ENCODE measurements around the gene GOLGA8B. TPM values are rescaled to one million over a fixed set of nuclear protein-coding genes. Genes with fewer than 3 reads are reported as not detected.

Gene GOLGA8B
- total and polyA plus RNA-seq, 2 of the 8 experiments (the other 6 are each of a cell fraction or from before 2014, with no cell fraction given) = 14.1 to 23.3 TPM

GRCh38 chr15:34613997-34614396 is 30.5 kb upstream of the GOLGA8B start:
- Histone ChIP-seq H3K9me3 (ENCODE audit: insufficient read depth in 2 of 2, low read depth in 1 of 2, low read length in 1 of 2) (no peaks in the 10 kb centered on the region), H3K9ac (replicated peaks in 1 of 4; ENCODE audit: extremely low read depth in 1 of 4, low read depth in 3 of 4, low read length in 3 of 4) (no peak overlapping the region), H2AFZ (ENCODE audit: low read length) (no peak overlapping the region), H3K79me1 (ENCODE audit: low read depth, low read length) (no peaks in the 10 kb centered on the region), H3K14ac (ENCODE audit: insufficient read length) (no peak overlapping the region), H3K27me3 (replicated peaks in 1 of 4; ENCODE audit: control insufficient read depth in 3 of 4, extremely low read depth in 1 of 4, insufficient read depth in 3 of 4, low read length in 3 of 4) (no peaks in the 10 kb centered on the region), H3K4me3 (ENCODE audit: extremely low read depth in 1 of 4, insufficient read depth in 2 of 4, low read depth in 3 of 4, low read length in 4 of 4) (no peak overlapping the region), H4K8ac (ENCODE audit: extremely low read depth, insufficient read depth, low read length) (no peak overlapping the region), H2BK20ac (ENCODE audit: low read length) (no peak overlapping the region), H4K20me1 (replicated peaks in 1 of 2; ENCODE audit: control insufficient read depth in 1 of 2, insufficient read depth in 2 of 2, low read length in 2 of 2) (no peaks in the 10 kb centered on the region), H3K23me2 (ENCODE audit: low read depth, low read length) (no peaks in the 10 kb centered on the region), H3K79me2 (ENCODE audit: control insufficient read depth in 1 of 2, insufficient read depth in 2 of 2, low read length in 2 of 2) (no peaks in the 10 kb centered on the region), H2BK12ac (ENCODE audit: low read depth, low read length) (no peak overlapping the region), H3K36me3 (ENCODE audit: control insufficient read depth in 2 of 4, insufficient read depth in 4 of 4, low read length in 3 of 4) (no peaks in the 10 kb centered on the region), H3K23ac (ENCODE audit: insufficient read length) (no peak overlapping the region), H4K5ac (ENCODE audit: insufficient read length, low read depth, low read length) (no peak overlapping the region), H4K91ac (replicated peaks; ENCODE audit: insufficient read length, low read length) (no peak overlapping the region), H3K27ac (ENCODE audit: low read depth, low read length) (no peak overlapping the region), H2BK5ac (ENCODE audit: low read depth, low read length) (no peak overlapping the region), H2BK15ac (ENCODE audit: low read length) (no peak overlapping the region), H3K18ac (ENCODE audit: extremely low read depth, low read length) (no peak overlapping the region), H2BK120ac (replicated peaks; ENCODE audit: low read depth, low read length) (no peak overlapping the region), H3K4ac (replicated peaks; ENCODE audit: insufficient read length, low read depth, low read length) (no peak overlapping the region), H3K56ac (replicated peaks; ENCODE audit: insufficient read length, low read depth, low read length) (no peak overlapping the region), H3K4me1 (replicated peaks in 1 of 4; ENCODE audit: control insufficient read depth in 3 of 4, insufficient read depth in 4 of 4, low read length in 3 of 4) (no peaks in the 10 kb centered on the region), H2AK5ac (ENCODE audit: low read depth, low read length) (no peak overlapping the region), H3K4me2 (ENCODE audit: insufficient read depth in 1 of 2, low read depth in 2 of 2, low read length in 2 of 2) (no peak overlapping the region)
- POLR2A ChIA-PET (ENCODE audit: partially characterized antibody) = no interaction called here
- DNase-seq (ENCODE audit: low read depth in 1 of 2, low spot score in 2 of 2) = no peak
- TF ChIP-seq YY1 (IDR thresholded peaks at IDR 0.05; ENCODE audit: low read depth, low read length) (no peak), EZH2 (IDR thresholded peaks at IDR 0.05; ENCODE audit: low read depth, low read length, severe bottlenecking) (no peak), SUZ12 (IDR thresholded peaks at IDR 0.05; ENCODE audit: low read length) (no peak), USF2 (IDR thresholded peaks at IDR 0.05; ENCODE audit: low read length) (no peak), RXRA (IDR thresholded peaks at IDR 0.05; ENCODE audit: insufficient read depth, low read depth, low read length) (no peak)
- 89% methylated on average over 3 of the region's 3 CpGs; no CpG with 5 or more reads in 1 of the 2 experiments for WGBS, 2 experiments (ENCODE audit: extremely low coverage in 1 of 2, insufficient coverage in 1 of 2, insufficient read length in 1 of 2, insufficient replicate concordance in 2 of 2, low coverage in 1 of 2, low lambda C conversion rate in 2 of 2, missing lambda C conversion rate in 1 of 2)
- FAIRE-seq = no peak
- CTCF ChIA-PET (ENCODE audit: partially characterized antibody) = interaction anchor here (0.8 kb wide), 1 partner anchor 72 kb away, joined by 3 read pairs; no protein-coding TSS in a partner anchor
